ENCODE measurements around the gene OR1J2. TPM values are rescaled to one million over a fixed set of nuclear protein-coding genes. Genes with fewer than 3 reads are reported as not detected.

OR1J2 gene
- total RNA-seq, 4 donors from 2014 or later: not detected

- 28% methylated on average over 2 of the region's 2 CpGs for WGBS
Measured at GRCh38 chr9:122498883-122499288, 11.7 kb upstream of the OR1J2 start.

GRCh38 chr9:122506964-122507363 lies 3.6 kb upstream of the OR1J2 start:
- no peak for DNase-seq (ENCODE audit: low spot score in 2 of 2)
- TF ChIP-seq POLR2AphosphoS5 (IDR thresholded peaks at IDR 0.05) (no peak), EP300 (IDR thresholded peaks at IDR 0.05) (no peak), POLR2A (IDR thresholded peaks at IDR 0.05) (no peak), CTCF (IDR thresholded peaks at IDR 0.05) (no peak)
- Histone ChIP-seq H3K27me3 (no peaks in the 10 kb centered on the region), H3K36me3 (no peaks in the 10 kb centered on the region), H3K9me3 (no peaks in the 10 kb centered on the region), H3K27ac (no peak overlapping the region), H3K4me1 (no peaks in the 10 kb centered on the region), H3K4me3 (no peak overlapping the region)
- WGBS: 58% methylated on average over 2 of the region's 2 CpGs

More at GRCh38 chr9:122498883-122499288, 11.7 kb upstream of the OR1J2 start:
- no peak for DNase-seq (ENCODE audit: low spot score in 2 of 2)
- Histone ChIP-seq H3K27me3 (peaks cover 9% of the 10 kb centered on the region), H3K4me1 (peaks cover 8% of the 10 kb centered on the region), H3K36me3 (no peaks in the 10 kb centered on the region), H3K4me3 (no peak overlapping the region), H3K9me3 (no peaks in the 10 kb centered on the region), H3K27ac (no peak overlapping the region)
- TF ChIP-seq POLR2A (IDR thresholded peaks at IDR 0.05) (no peak), CTCF (IDR thresholded peaks at IDR 0.05) (peak in 1 of 2 donors; percentile 76), POLR2AphosphoS5 (IDR thresholded peaks at IDR 0.05) (no peak), EP300 (IDR thresholded peaks at IDR 0.05) (no peak)

- no peaks in the 10 kb centered on the region for H3K27me3 ChIP-seq
- no peak overlapping the region for H3K27ac ChIP-seq
- DNase-seq (ENCODE audit: low spot score in 2 of 2): no peak
- no peaks in the 10 kb centered on the region for H3K4me1 ChIP-seq
- WGBS: 58% methylated on average over 2 of the region's 2 CpGs
- H3K4me3 ChIP-seq: no peak overlapping the region
- H3K9me3 ChIP-seq: no peaks in the 10 kb centered on the region
- H3K36me3 ChIP-seq: no peaks in the 10 kb centered on the region
- no peak for TF ChIP-seq POLR2A (IDR thresholded peaks at IDR 0.05)
- TF ChIP-seq EP300 (IDR thresholded peaks at IDR 0.05): no peak
- TF ChIP-seq POLR2AphosphoS5 (IDR thresholded peaks at IDR 0.05): no peak
- no peak for TF ChIP-seq CTCF (IDR thresholded peaks at IDR 0.05)
Measured at GRCh38 chr9:122518226-122518625, 7.6 kb downstream of the OR1J2 start.

GRCh38 chr9:122518841-122519240 lies 8.2 kb downstream of the OR1J2 start, which contains the start of gene OR1J4:
TSS of gene OR1J4 (plus strand) at chr9:122519141. CDS start at chr9:122519141, 0 bp downstream.
- Histone ChIP-seq H3K9me3 (no peaks in the 10 kb centered on the region), H3K4me1 (no peaks in the 10 kb centered on the region)
- 84% methylated on average over 4 of the region's 4 CpGs for WGBS

GRCh38 chr9:122519376-122519775 lies 8.8 kb downstream of the OR1J2 start:
- no peak overlapping the region for H3K27ac ChIP-seq
- no peaks in the 10 kb centered on the region for H3K27me3 ChIP-seq
- no peaks in the 10 kb centered on the region for H3K9me3 ChIP-seq
- H3K4me3 ChIP-seq: no peak overlapping the region
- no peaks in the 10 kb centered on the region for H3K36me3 ChIP-seq
- TF ChIP-seq EP300 (IDR thresholded peaks at IDR 0.05) (no peak), POLR2A (IDR thresholded peaks at IDR 0.05) (no peak), POLR2AphosphoS5 (IDR thresholded peaks at IDR 0.05) (no peak), CTCF (IDR thresholded peaks at IDR 0.05) (no peak)
- no peak for DNase-seq (ENCODE audit: low spot score in 2 of 2)
- no peaks in the 10 kb centered on the region for H3K4me1 ChIP-seq
- 96% methylated on average over 3 of the region's 3 CpGs for WGBS

More at GRCh38 chr9:122518841-122519240, 8.2 kb downstream of the OR1J2 start, which contains the start of gene OR1J4:
- no peak for DNase-seq (ENCODE audit: low spot score in 2 of 2)
- no peak for TF ChIP-seq POLR2A (IDR thresholded peaks at IDR 0.05)
- TF ChIP-seq CTCF (IDR thresholded peaks at IDR 0.05): no peak
- TF ChIP-seq EP300 (IDR thresholded peaks at IDR 0.05): no peak
- no peak for TF ChIP-seq POLR2AphosphoS5 (IDR thresholded peaks at IDR 0.05)
- Histone ChIP-seq H3K36me3 (no peaks in the 10 kb centered on the region), H3K27ac (no peak within 1 kb of the TSS), H3K4me3 (no peak within 1 kb of the TSS), H3K27me3 (no peaks in the 10 kb centered on the region)

All from suprapubic skin (tissue), 4 donors.